HepG2 (cell line): ENCODE measurements around the gene CERT1. TPM values are rescaled to one million over a fixed set of nuclear protein-coding genes. Genes with fewer than 3 reads are reported as not detected.

Experiments used
- ATAC-seq: fragments of 200-7000 bp; cut with Tn5 transposase; 3 replicates; pipeline ENCODE4 v1.9.1; 2020; ENCODE audit warnings: mild to moderate bottlenecking, moderate library complexity
- BruUV-seq: library from RNA; stranded (reverse); fragments of 400-500 nt; replicated peaks from 2 replicates; lab custom pipeline; 2021; lab: Mats Ljungman, UMichigan
- CTCF ChIA-PET: fragments of 300-600 bp; formaldehyde crosslinking; extraction: SDS; loops from one replicate; lab custom pipeline; 2021; ENCODE audit warnings: low total read pairs, inconsistent platforms, low intra/inter-chr PET ratio; lab: Yijun Ruan, JAX
- POLR2A ChIA-PET: fragments of 350-600 bp; sonication (Branson Sonifier 250); formaldehyde crosslinking; loops from one replicate; lab custom pipeline; 2020; ENCODE audit warnings: antibody characterized with exemption, inconsistent platforms; lab: Yijun Ruan, JAX
- DNase-seq: peaks from one replicate; pipeline ENCODE4 v3.0.0-alpha.2; 2015; ENCODE audit warnings: low spot score
- FAIRE-seq: peaks from 3 replicates; lab custom pipeline; 2011; peaks lifted over from hg19 to GRCh38; lab: Jason Lieb, UNC
- H2AFZ ChIP-seq: one replicate; pipeline ENCODE4 v1.6.1; 2011; ENCODE audit warnings: low read length, inconsistent platforms
- H3K27ac ChIP-seq: fragments of 300-600 bp; 3 replicates; pipeline ENCODE4 v1.8.0; 2011; ENCODE audit warnings: mixed run types, mild to moderate bottlenecking, mixed read lengths, low read length, inconsistent platforms; ENCODE audit not compliant: insufficient read depth; ENCODE audit errors: extremely low read length
- H3K27me3 ChIP-seq, 2 experiments: fragments of 200-600 bp in 1 of 2; 2 replicates in 1 of 2; 3 replicates in 1 of 2; pipeline versions ENCODE4 v1.6.0 to v1.8.0; 2011; ENCODE audit warnings: low read length in 2 of 2, mild to moderate bottlenecking in 2 of 2, moderate library complexity in 2 of 2, inconsistent platforms in 1 of 2; ENCODE audit not compliant: insufficient read depth in 2 of 2, control insufficient read depth in 1 of 2
- H3K36me3 ChIP-seq, 2 experiments: fragments of 200-600 bp in 1 of 2; replicated peaks in 1 of 2; 2 replicates in 1 of 2; 3 replicates in 1 of 2; pipeline versions ENCODE4 v1.5.1 to v1.8.0; 2011; ENCODE audit warnings: low read length in 2 of 2, inconsistent platforms in 1 of 2; ENCODE audit not compliant: insufficient read depth in 2 of 2, control insufficient read depth in 1 of 2
- H3K4me1 ChIP-seq: 2 replicates; pipeline ENCODE4 v1.5.1; 2012; ENCODE audit warnings: low read length, inconsistent platforms; ENCODE audit not compliant: insufficient read depth
- H3K4me2 ChIP-seq: 2 replicates; pipeline ENCODE4 v1.6.0; 2011; ENCODE audit warnings: low read depth, low read length, inconsistent platforms
- H3K4me3 ChIP-seq, 3 experiments: fragments of 200-600 bp in 1 of 3; sonication (generic), shearing (Covaris generic) in 1 of 3; replicated peaks in 1 of 3; 2 replicates each; pipeline ENCODE4 v1.5.1; 2011 to 2016; ENCODE audit warnings: low read length in 3 of 3, inconsistent platforms in 2 of 3, low read depth in 2 of 3, mild to moderate bottlenecking in 2 of 3, control low read depth in 1 of 3, mixed read lengths in 1 of 3; ENCODE audit not compliant: insufficient read depth in 1 of 3
- H3K79me2 ChIP-seq: one replicate; pipeline ENCODE4 v1.6.1; 2011; ENCODE audit warnings: low read length, inconsistent platforms; ENCODE audit not compliant: insufficient read depth
- H3K9ac ChIP-seq: 2 replicates; pipeline ENCODE4 v1.6.0; 2011; ENCODE audit warnings: mild to moderate bottlenecking, low read depth, low read length, inconsistent platforms; ENCODE audit not compliant: insufficient read depth
- H3K9me3 ChIP-seq: 2 replicates; pipeline ENCODE4 v1.5.1; 2012; ENCODE audit warnings: mild to moderate bottlenecking, low read length
- H4K20me1 ChIP-seq: 2 replicates; pipeline ENCODE4 v1.6.0; 2011; ENCODE audit warnings: inconsistent platforms, mild to moderate bottlenecking, low read length, moderate library complexity; ENCODE audit not compliant: insufficient read depth
- ARID5B ChIP-seq: IDR thresholded peaks from 2 replicates; pipeline ENCODE4 v1.4.0; 2020; ENCODE audit warnings: mild to moderate bottlenecking, missing genetic modification reagents
- CBX5 ChIP-seq: sonication (generic); formaldehyde crosslinking; IDR thresholded peaks from 2 replicates; pipeline ENCODE4 v1.4.0; 2020; ENCODE audit warnings: missing genetic modification reagents, borderline replicate concordance
- DDIT3 ChIP-seq: sonication (generic); formaldehyde crosslinking; IDR thresholded peaks from 2 replicates; pipeline ENCODE4 v1.4.0; 2020; ENCODE audit warnings: mild to moderate bottlenecking, missing genetic modification reagents
- FIP1L1 ChIP-seq: fragments of 200-400 bp; formaldehyde crosslinking; IDR thresholded peaks from 2 replicates; pipeline ENCODE4 v1.6.1; 2018; ENCODE audit warnings: low read depth, mild to moderate bottlenecking, low read length, moderate library complexity, borderline replicate concordance; ENCODE audit not compliant: insufficient read depth
- KDM5A ChIP-seq: fragments of 200-600 bp; sonication (generic); IDR thresholded peaks from 2 replicates; pipeline ENCODE4 v1.7.0; 2018; ENCODE audit warnings: antibody characterized with exemption, mild to moderate bottlenecking, low read length, borderline replicate concordance
- KLF11 ChIP-seq: IDR thresholded peaks from 2 replicates; pipeline ENCODE4 v1.6.1; 2016; ENCODE audit warnings: missing compliant biosample characterization
- MXD4 ChIP-seq: IDR thresholded peaks from 2 replicates; pipeline ENCODE4 v1.6.1; 2016; ENCODE audit warnings: mild to moderate bottlenecking, missing biosample characterization, missing genetic modification reagents
- PCBP2 ChIP-seq: fragments of 200-400 bp; formaldehyde crosslinking; optimal IDR thresholded peaks from 2 replicates; pipeline ENCODE3; 2018; ENCODE audit warnings: low read length, low read depth; ENCODE audit not compliant: poor library complexity, severe bottlenecking
- THAP9 ChIP-seq: sonication (generic); formaldehyde crosslinking; IDR thresholded peaks from 2 replicates; pipeline ENCODE4; 2020; ENCODE audit warnings: missing genetic modification reagents, mild to moderate bottlenecking, borderline replicate concordance
- ZBTB21 ChIP-seq: sonication (generic); formaldehyde crosslinking; IDR thresholded peaks from 2 replicates; pipeline ENCODE4 v1.4.0; 2020; ENCODE audit warnings: missing genetic modification reagents
- ZNF362 ChIP-seq: sonication (generic); formaldehyde crosslinking; IDR thresholded peaks from 2 replicates; pipeline ENCODE4 v1.4.0; 2020; ENCODE audit warnings: missing genetic modification reagents, mild to moderate bottlenecking, borderline replicate concordance
- ZNF574 ChIP-seq: sonication (generic); formaldehyde crosslinking; IDR thresholded peaks from 2 replicates; pipeline ENCODE4 v1.4.0; 2020; ENCODE audit warnings: missing genetic modification reagents
- ZNF75D ChIP-seq: sonication (generic); formaldehyde crosslinking; IDR thresholded peaks from 2 replicates; pipeline ENCODE4 v1.8.1; 2023; ENCODE audit warnings: missing genetic modification reagents, mild to moderate bottlenecking, borderline replicate concordance
- WGBS: methylation state at CpG from one replicate; pipeline ENCODE4 v1.1.6; 2017; ENCODE audit warnings: low lambda C conversion rate; 5-methylcytosine and 5-hydroxymethylcytosine counted together
- in situ Hi-C: cut with HindIII; loops from 2 replicates; pipeline ENCODE4 v1.10.0; 2017; ENCODE audit warnings: low pct_unique_long_range_greater_than_20kb; ENCODE audit not compliant: extremely low pct_ligation_motif_present
- intact Hi-C: fragments of 100-400 bp; cut with micrococcal nuclease; formaldehyde crosslinking; loops from one replicate; pipeline ENCODE4 v1.10.0; 2022; ENCODE audit not compliant: unreplicated experiment
- polyA plus RNA-seq, 8 experiments: library from polyadenylated mRNA; depleted of rRNA in 3 of 8; stranded (reverse) in 7 of 8; unstranded in 1 of 8; fragments of >200 nt; fragmentation: Illumina TruSeq in 4 of 8; extraction: Trizol in 4 of 8; gene quantifications; 2 replicates each; pipeline versions ENCODE4 v1.2.1 to v1.2.3, GENCODE V29; 2011 to 2016; ENCODE audit warnings: low read depth in 4 of 8, missing spikeins in 1 of 8, mixed read lengths in 1 of 8; ENCODE audit not compliant: insufficient read depth in 1 of 8
- total RNA-seq, 5 experiments: library from RNA; depleted of rRNA; stranded (reverse); fragments of >200 nt; fragmentation: Illumina TruSeq; extraction: Trizol; gene quantifications; 2 replicates each; pipeline ENCODE4 v1.2.3, GENCODE V29; 2016; ENCODE audit warnings: low read depth in 1 of 5

CERT1 gene
- total and polyA plus RNA-seq, 2 of the 13 experiments (the other 11 are each of a cell fraction or from before 2014, with no cell fraction given): 8.2 to 12.7 TPM

- H3K4me1 ChIP-seq: peaks cover 8% of the 10 kb centered on the region
- no peak overlapping the region for H3K4me3 ChIP-seq
- H3K27me3 ChIP-seq: no peaks in the 10 kb centered on the region
- ATAC-seq (no peak), DNase-seq (no peak), FAIRE-seq (no peak)
- 92% methylated on average over 3 of the region's 3 CpGs for WGBS
- H3K27ac ChIP-seq: no peak overlapping the region
- no peak overlapping the region for H3K4me2 ChIP-seq
- in situ Hi-C loops: loop anchor here (25.0 kb wide), 1 partner anchor 837 kb away; the partner anchor contains the start of gene HEXB
- BruUV-seq: no TSS peak
- H3K36me3 ChIP-seq: no peaks in the 10 kb centered on the region
- peaks cover 16% of the 10 kb centered on the region; the same call in 1 of the 2 replicates for H3K9me3 ChIP-seq
- intact Hi-C loops: loop anchor here (10.0 kb wide), 1 partner anchor 289 kb away; the partner anchor contains the start of gene ANKRD31
- H2AFZ ChIP-seq: no peak overlapping the region
- H3K9ac ChIP-seq: no peak overlapping the region
- POLR2A ChIA-PET: no interaction called here
- CTCF ChIA-PET: no interaction called here
- peaks cover 41% of the 10 kb centered on the region for H4K20me1 ChIP-seq
- peaks cover 26% of the 10 kb centered on the region for H3K79me2 ChIP-seq
- TF ChIP-seq CBX5 (CRISPR knock-in tag): no peak
- no peak for TF ChIP-seq DDIT3
- TF ChIP-seq ZBTB21 (CRISPR knock-in tag): no peak
- TF ChIP-seq ZNF574 (CRISPR knock-in tag): no peak
- TF ChIP-seq KDM5A: no peak
- no peak for TF ChIP-seq KLF11
- no peak for TF ChIP-seq MXD4 (CRISPR knock-in tag)
- no peak for TF ChIP-seq ZNF75D (CRISPR knock-in tag)
- no peak for TF ChIP-seq ZNF362 (CRISPR knock-in tag)
- TF ChIP-seq THAP9 (CRISPR knock-in tag): no peak
- no peak for TF ChIP-seq PCBP2
- TF ChIP-seq FIP1L1: no peak
- TF ChIP-seq ARID5B (CRISPR knock-in tag): no peak
These were observed 12.6 kb upstream of the CERT1 start for GRCh38 chr5:75524071-75524470.
